H9 (cell line): ENCODE data around the gene KCNJ15. TPM values are rescaled to one million over a fixed set of nuclear protein-coding genes. Genes with fewer than 3 reads are reported as not detected.

ENCODE experiments used
- DNase-seq: peaks from one replicate; pipeline ENCODE4 v3.0.0-alpha.2; 2017
- H2AFZ ChIP-seq: one replicate; pipeline ENCODE4 v1.6.1; 2013; ENCODE audit warnings: mild to moderate bottlenecking, low read length, control low read depth, moderate library complexity
- H2AK5ac ChIP-seq: 2 replicates; pipeline ENCODE4 v1.6.1; 2013; ENCODE audit warnings: low read length, control low read depth, mixed read lengths; ENCODE audit not compliant: insufficient read length
- H2BK120ac ChIP-seq: one replicate; pipeline ENCODE4 v1.6.1; 2013; ENCODE audit warnings: low read depth, mild to moderate bottlenecking, low read length, control low read depth, inconsistent platforms; ENCODE audit not compliant: poor library complexity, severe bottlenecking
- H2BK12ac ChIP-seq: 2 replicates; pipeline ENCODE4 v1.6.1; 2013; ENCODE audit warnings: low read length, control low read depth, mixed read lengths, low read depth; ENCODE audit not compliant: insufficient read length
- H2BK15ac ChIP-seq: 2 replicates; pipeline ENCODE4 v1.6.1; 2013; ENCODE audit warnings: low read depth, low read length, control low read depth
- H2BK20ac ChIP-seq: one replicate; pipeline ENCODE4 v1.6.1; 2013; ENCODE audit warnings: low read depth, mild to moderate bottlenecking, low read length, control low read depth, inconsistent platforms; ENCODE audit not compliant: poor library complexity, severe bottlenecking
- H2BK5ac ChIP-seq: 2 replicates; pipeline ENCODE4 v1.6.1; 2013; ENCODE audit warnings: low read length, control low read depth, mixed read lengths; ENCODE audit not compliant: insufficient read length
- H3K14ac ChIP-seq: 2 replicates; pipeline ENCODE4 v1.6.1; 2013; ENCODE audit warnings: low read length, control low read depth; ENCODE audit not compliant: insufficient read depth
- H3K18ac ChIP-seq: 2 replicates; pipeline ENCODE4 v1.6.1; 2013; ENCODE audit warnings: low read depth, mild to moderate bottlenecking, mixed read lengths, low read length, control low read depth; ENCODE audit not compliant: insufficient read length
- H3K23ac ChIP-seq: 2 replicates; pipeline ENCODE4 v1.6.1; 2013; ENCODE audit warnings: low read length, control low read depth, mixed read lengths, low read depth; ENCODE audit not compliant: insufficient read length
- H3K23me2 ChIP-seq: 2 replicates; pipeline ENCODE4 v1.6.1; 2013; ENCODE audit warnings: low read depth, mild to moderate bottlenecking, mixed read lengths, low read length, control low read depth; ENCODE audit not compliant: insufficient read length, poor library complexity, severe bottlenecking
- H3K27ac ChIP-seq: 2 replicates; pipeline ENCODE4 v1.5.1; 2013; ENCODE audit warnings: low read length, control low read depth, mixed read lengths, low read depth; ENCODE audit not compliant: insufficient read length
- H3K27me3 ChIP-seq: 2 replicates; pipeline ENCODE4 v1.6.1; 2013; ENCODE audit warnings: low read length, control low read depth, inconsistent platforms; ENCODE audit not compliant: insufficient read depth
- H3K4ac ChIP-seq: 2 replicates; pipeline ENCODE4 v1.6.1; 2013; ENCODE audit warnings: low read depth, mild to moderate bottlenecking, control low read depth, inconsistent platforms, low read length, moderate library complexity
- H3K4me1 ChIP-seq: 2 replicates; pipeline ENCODE4 v1.6.1; 2013; ENCODE audit warnings: low read length, control low read depth, inconsistent platforms; ENCODE audit not compliant: insufficient read depth
- H3K4me2 ChIP-seq: 2 replicates; pipeline ENCODE4 v1.6.1; 2013; ENCODE audit warnings: low read length, control low read depth, mixed read lengths; ENCODE audit not compliant: insufficient read length, insufficient read depth
- H3K56ac ChIP-seq: 2 replicates; pipeline ENCODE4 v1.6.1; 2013; ENCODE audit warnings: low read depth, mild to moderate bottlenecking, mixed read lengths, low read length, control low read depth; ENCODE audit not compliant: insufficient read length
- H3K79me1 ChIP-seq: 2 replicates; pipeline ENCODE4 v1.6.1; 2013; ENCODE audit warnings: low read depth, mild to moderate bottlenecking, moderate library complexity, low read length, control low read depth, inconsistent platforms; ENCODE audit not compliant: insufficient read depth, poor library complexity, severe bottlenecking
- H3K79me2 ChIP-seq: 2 replicates; pipeline ENCODE4 v1.6.1; 2013; ENCODE audit warnings: low read length, control low read depth, inconsistent platforms; ENCODE audit not compliant: insufficient read depth
- H3K9ac ChIP-seq: 2 replicates; pipeline ENCODE4 v1.6.1; 2013; ENCODE audit warnings: low read length, control low read depth, mixed read lengths; ENCODE audit not compliant: insufficient read length; ENCODE audit errors: extremely low read depth
- H3K9me3 ChIP-seq: one replicate; pipeline ENCODE4 v1.6.1; 2013; ENCODE audit warnings: low read depth, low read length, inconsistent platforms; ENCODE audit not compliant: control insufficient read depth
- H3T11ph ChIP-seq: one replicate; pipeline ENCODE4 v1.6.1; 2013; ENCODE audit warnings: mild to moderate bottlenecking, low read length, control low read depth, inconsistent platforms
- H4K20me1 ChIP-seq: one replicate; pipeline ENCODE4 v1.6.1; 2013; ENCODE audit not compliant: control insufficient read depth, insufficient read length, insufficient read depth
- H4K5ac ChIP-seq: 2 replicates; pipeline ENCODE4 v1.6.1; 2013; ENCODE audit warnings: low read depth, mild to moderate bottlenecking, mixed read lengths, low read length, control low read depth; ENCODE audit not compliant: insufficient read length
- H4K8ac ChIP-seq: replicated peaks from 2 replicates; pipeline ENCODE4 v1.6.1; 2013; ENCODE audit warnings: low read length, control low read depth, mixed read lengths, low read depth; ENCODE audit not compliant: insufficient read length
- H4K91ac ChIP-seq: 2 replicates; pipeline ENCODE4 v1.6.1; 2013; ENCODE audit warnings: low read depth, mild to moderate bottlenecking, moderate library complexity, mixed read lengths, low read length, control low read depth; ENCODE audit not compliant: insufficient read length
- H3K27ac Mint-ChIP-seq, 3 experiments: 2 replicates in 2 of 3; 3 replicates in 1 of 3; pipeline ENCODE4 v1.8.0; 2020 to 2021; ENCODE audit warnings: mixed read lengths in 3 of 3, mild to moderate bottlenecking in 1 of 3, moderate library complexity in 1 of 3
- H3K27me3 Mint-ChIP-seq: 2 replicates; pipeline ENCODE4 v1.8.0; 2021; ENCODE audit warnings: low read depth, mild to moderate bottlenecking, moderate library complexity, mixed read lengths
- H3K36me3 Mint-ChIP-seq, 3 experiments: 2 replicates in 2 of 3; 3 replicates in 1 of 3; pipeline ENCODE4 v1.8.0; 2020 to 2021; ENCODE audit warnings: low read depth in 3 of 3, mixed read lengths in 3 of 3; ENCODE audit not compliant: insufficient read depth in 1 of 3
- H3K4me1 Mint-ChIP-seq, 2 experiments: 2 replicates each; pipeline ENCODE4 v1.8.0; 2020; ENCODE audit warnings: mixed read lengths in 2 of 2
- H3K4me3 Mint-ChIP-seq, 2 experiments: 2 replicates in 1 of 2; 3 replicates in 1 of 2; pipeline ENCODE4 v1.8.0; 2020 to 2021; ENCODE audit warnings: mild to moderate bottlenecking in 2 of 2, mixed read lengths in 2 of 2, moderate library complexity in 1 of 2
- H3K9me3 Mint-ChIP-seq, 2 experiments: 2 replicates in 1 of 2; 3 replicates in 1 of 2; pipeline ENCODE4 v1.8.0; 2020; ENCODE audit warnings: mild to moderate bottlenecking in 2 of 2, mixed read lengths in 2 of 2, moderate library complexity in 1 of 2
- WGBS: extraction: QIAGEN DNeasy Blood & Tissue Kit; methylation state at CpG from one replicate; pipeline ENCODE4 v1.1.7; 2013; ENCODE audit warnings: missing lambda C conversion rate, low lambda C conversion rate, mixed read lengths; ENCODE audit not compliant: insufficient read length; ENCODE audit errors: extremely low coverage; 5-methylcytosine and 5-hydroxymethylcytosine counted together
- total RNA-seq: library from RNA; stranded (reverse); gene quantifications from 2 replicates; pipeline ENCODE4 v1.2.1, GENCODE V29; 2021
- TF ChIP-seq, protein P1 (sequence below): fragments of 200-600 bp; sonication (generic); conservative IDR thresholded peaks from 3 replicates; pipeline ENCODE4 v1.8.0; 2021; ENCODE audit warnings: antibody characterized with exemption, mild to moderate bottlenecking

The KCNJ15 gene
- total RNA-seq, 1 experiment from 2014 or later = not detected

DNA sequence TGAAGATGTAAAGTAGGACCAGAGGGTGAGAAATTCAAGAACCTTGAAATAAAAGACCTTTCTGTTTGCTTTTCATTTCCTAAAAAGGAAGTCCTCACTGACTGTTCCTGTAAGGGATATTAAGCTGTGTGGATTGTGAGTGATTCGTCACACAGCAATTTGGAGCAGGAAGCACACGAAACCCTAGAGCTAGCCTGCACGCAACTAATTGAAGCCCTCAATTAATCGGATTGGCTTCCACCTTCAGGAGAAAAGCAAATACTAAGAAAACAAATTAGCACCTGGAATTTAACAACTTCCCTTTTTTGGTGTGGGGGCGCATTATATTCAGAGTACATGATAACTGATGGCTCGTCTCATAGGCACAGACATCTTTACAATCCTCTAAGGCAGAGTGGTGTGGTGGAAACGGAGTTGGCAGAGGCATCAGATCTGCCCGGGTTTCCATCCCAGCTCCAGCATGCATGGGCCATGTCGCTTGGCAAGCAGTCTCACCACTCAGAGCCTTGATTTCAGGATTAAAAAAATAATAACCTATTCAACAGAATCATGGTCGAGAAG, 95.2 kb downstream of the KCNJ15 start:
- no peak overlapping the region for H3K27ac ChIP-seq
- peaks cover 9% of the 10 kb centered on the region; the same call in 1 of the 2 replicates for H3K4me1 ChIP-seq
- no peak overlapping the region for H3K14ac ChIP-seq
- Mint-ChIP-seq H3K9me3 (no peaks in the 10 kb centered on the region), H3K27ac (no peak overlapping the region), H3K27me3 (peaks cover 36% of the 10 kb centered on the region), H3K4me3 (no peak overlapping the region), H3K36me3 (no peaks in the 10 kb centered on the region), H3K4me1 (peaks cover 25 to 28% of the 10 kb centered on the region in 2 experiments)
- H3K56ac ChIP-seq = no peak overlapping the region
- H3K9ac ChIP-seq = no peak overlapping the region
- H4K5ac ChIP-seq = no peak overlapping the region
- no peak overlapping the region for H2BK5ac ChIP-seq
- H2BK120ac ChIP-seq = no peak overlapping the region
- WGBS = no CpG with 5 or more reads among the region's 10 CpGs
- no peak overlapping the region for H2BK15ac ChIP-seq
- H3K18ac ChIP-seq = no peak overlapping the region
- no peak overlapping the region for H4K91ac ChIP-seq
- H3K23ac ChIP-seq = no peak overlapping the region
- no peaks in the 10 kb centered on the region for H3K79me2 ChIP-seq
- no peak overlapping the region for H4K8ac ChIP-seq
- H3K9me3 ChIP-seq = no peaks in the 10 kb centered on the region
- no peak for DNase-seq
- H4K20me1 ChIP-seq = no peaks in the 10 kb centered on the region
- no peaks in the 10 kb centered on the region for H3K79me1 ChIP-seq
- no peak overlapping the region for H3K4ac ChIP-seq
- no peak overlapping the region for H3K4me2 ChIP-seq
- H2AFZ ChIP-seq = no peak overlapping the region
- no peak overlapping the region for H2BK12ac ChIP-seq
- H3T11ph ChIP-seq = no peak overlapping the region
- TF ChIP-seq, protein P1, sequence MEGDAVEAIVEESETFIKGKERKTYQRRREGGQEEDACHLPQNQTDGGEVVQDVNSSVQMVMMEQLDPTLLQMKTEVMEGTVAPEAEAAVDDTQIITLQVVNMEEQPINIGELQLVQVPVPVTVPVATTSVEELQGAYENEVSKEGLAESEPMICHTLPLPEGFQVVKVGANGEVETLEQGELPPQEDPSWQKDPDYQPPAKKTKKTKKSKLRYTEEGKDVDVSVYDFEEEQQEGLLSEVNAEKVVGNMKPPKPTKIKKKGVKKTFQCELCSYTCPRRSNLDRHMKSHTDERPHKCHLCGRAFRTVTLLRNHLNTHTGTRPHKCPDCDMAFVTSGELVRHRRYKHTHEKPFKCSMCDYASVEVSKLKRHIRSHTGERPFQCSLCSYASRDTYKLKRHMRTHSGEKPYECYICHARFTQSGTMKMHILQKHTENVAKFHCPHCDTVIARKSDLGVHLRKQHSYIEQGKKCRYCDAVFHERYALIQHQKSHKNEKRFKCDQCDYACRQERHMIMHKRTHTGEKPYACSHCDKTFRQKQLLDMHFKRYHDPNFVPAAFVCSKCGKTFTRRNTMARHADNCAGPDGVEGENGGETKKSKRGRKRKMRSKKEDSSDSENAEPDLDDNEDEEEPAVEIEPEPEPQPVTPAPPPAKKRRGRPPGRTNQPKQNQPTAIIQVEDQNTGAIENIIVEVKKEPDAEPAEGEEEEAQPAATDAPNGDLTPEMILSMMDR = no peak
- H2AK5ac ChIP-seq = no peak overlapping the region
- H2BK20ac ChIP-seq = no peak overlapping the region
- no peaks in the 10 kb centered on the region; the same call in 1 of the 2 replicates for H3K27me3 ChIP-seq
- no peaks in the 10 kb centered on the region for H3K23me2 ChIP-seq
